NOMO-1 (cell line): ENCODE data around the gene MAP2K7.
"Not testable (repeated sequence)": the region's sequence is repeated elsewhere in the genome, so short reads cannot be mapped to it uniquely, and the experiment has no call there.

Experiments used
- DNase-seq, 2 experiments: peaks; one replicate each; lab custom pipeline; 2025; ENCODE audit not compliant: unreplicated experiment in 2 of 2; lab: John Stamatoyannopoulos, UW

The MAP2K7 gene

DNA sequence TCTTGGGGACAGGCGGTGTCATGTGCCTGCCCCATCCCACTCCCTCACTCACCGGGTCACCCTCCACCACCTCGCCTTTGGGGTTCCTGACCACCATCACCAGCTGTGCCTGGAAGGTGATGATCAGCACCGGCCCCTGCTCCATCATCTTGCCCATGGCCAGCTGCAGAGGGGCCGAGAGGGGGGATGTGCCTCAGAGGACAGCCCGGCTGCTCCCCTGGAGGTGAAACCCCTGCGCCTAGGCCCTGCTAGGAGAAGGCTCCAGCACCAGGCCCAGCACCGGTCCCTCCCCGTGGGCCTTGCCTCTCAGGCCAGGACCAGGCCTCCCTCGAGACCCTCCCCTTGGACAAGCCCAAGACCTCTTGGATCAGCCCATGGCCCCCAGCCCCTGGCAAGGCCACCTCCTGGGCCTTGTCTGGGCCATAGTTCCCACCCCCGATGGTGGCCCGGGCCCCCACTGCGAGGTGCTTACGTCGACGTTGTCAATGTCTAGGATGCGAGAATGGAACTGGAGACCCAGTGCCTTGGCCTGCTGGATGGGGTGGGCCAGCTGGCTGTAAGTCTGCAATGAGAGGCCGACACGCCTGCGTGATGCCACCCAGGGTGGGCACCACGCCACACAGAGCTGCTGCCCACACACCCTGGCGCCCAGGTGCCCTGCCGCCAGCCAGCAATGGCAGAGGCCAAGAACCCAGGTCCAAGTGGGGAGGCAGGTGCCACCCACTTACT is 24.1 kb downstream of the MAP2K7 start:
- DNase-seq: no peak

DNA sequence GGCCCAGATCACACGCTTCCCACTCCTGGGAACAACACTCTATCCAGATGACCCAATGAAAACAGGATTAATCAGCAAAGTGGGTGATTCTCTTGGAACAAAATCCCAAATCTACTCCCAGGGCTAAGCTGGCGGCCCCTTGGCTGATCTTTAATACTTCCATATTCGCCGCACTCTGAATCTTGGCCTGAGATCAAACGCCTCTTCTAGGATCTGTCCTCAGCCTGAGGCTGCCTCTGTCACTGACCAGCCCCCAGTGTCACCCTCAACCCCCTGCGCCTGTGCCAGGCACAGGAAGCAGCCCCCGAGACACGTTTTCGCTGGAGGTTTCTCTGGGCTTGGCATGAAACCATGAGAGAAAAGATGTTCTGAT is 24.6 kb downstream of the MAP2K7 start:
- DNase-seq: no peak

DNA sequence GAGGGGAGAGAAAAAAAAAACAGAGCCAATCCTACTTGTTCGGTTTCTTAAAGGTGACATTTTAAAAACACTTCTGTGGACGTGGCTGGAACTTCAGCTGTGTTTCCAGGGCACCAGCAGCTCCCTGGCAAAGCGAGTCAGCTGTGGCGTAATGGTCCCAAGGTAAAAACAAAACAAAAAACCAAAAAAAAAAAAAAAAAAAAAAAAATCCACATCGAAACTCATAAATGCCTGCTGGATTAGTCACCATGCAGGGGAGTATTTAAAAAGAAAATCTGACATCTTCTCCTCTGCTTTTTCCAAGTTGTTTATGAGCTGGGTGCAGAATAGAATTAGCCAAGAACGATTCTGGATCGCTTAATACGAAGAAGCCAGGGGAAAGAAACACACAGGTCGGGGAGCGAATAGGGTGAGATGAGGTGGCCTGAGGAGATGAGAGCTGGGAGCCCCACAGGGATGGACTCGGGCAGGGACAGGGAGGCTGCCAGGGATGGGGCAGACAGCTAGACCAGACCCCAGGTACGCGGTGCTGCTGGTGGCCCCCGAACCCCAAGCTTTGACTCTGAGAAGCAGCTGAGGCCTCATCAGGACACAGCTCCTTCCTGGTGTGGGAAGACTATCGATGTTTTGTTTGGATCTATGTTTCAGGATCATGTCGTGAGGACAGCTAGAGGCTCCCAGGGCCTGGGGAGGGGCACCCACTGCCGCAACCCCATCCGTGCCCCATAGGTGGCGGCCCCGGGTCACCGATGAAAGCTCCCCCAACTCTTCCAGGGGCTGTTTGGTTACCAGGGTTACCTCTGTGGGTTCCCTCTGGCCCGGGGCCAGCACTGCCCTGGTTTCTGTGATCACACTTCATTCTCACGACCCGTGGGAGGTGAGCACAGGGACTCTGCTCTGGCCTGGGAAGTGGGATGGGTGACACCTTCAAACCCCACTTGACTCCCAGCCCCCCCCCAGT is 25.3 kb downstream of the MAP2K7 start:
- DNase-seq: peak in 1 of 2 experiments; percentile 23

DNA sequence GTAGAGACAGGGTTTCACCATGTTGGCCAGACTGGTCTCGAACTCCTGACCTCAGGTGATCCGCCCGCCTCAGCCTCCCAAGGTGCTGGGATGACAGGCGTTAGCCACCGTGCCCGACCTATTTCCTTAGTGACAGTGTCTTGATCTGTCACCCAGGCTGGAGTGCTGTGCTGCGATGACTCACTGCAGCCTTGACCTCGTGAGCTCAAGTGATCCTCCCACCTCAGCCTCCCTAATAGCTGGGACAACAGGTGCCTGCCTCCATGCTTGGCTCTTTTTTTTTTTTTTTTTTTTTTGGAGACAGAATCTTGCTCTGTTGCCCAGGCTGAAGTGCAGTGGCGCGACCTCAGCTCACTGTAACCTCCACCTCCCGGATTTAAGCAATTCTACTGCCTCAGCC is 26.4 kb downstream of the MAP2K7 start:
- not testable (repeated sequence) for DNase-seq

DNA sequence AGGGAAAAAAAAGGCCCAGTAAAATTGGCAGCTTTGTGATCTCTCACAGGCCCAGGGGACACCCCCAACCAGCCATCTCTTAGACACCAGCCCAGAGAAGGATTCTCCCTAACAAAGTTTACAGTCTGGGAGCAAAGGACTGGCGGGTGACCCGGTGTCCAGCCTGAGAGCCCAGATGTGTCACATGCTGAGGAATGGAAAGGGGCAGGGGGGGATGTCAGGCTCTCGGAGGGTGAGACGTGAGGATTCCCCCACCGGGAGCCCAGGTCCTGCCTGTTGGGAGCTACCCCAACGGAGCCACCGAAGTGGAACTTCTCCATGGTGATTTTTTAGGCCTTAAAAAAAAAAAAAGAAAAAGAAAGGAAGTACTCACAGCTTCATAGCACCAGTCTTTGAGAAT is 27.1 kb downstream of the MAP2K7 start:
- DNase-seq: no peak

DNA sequence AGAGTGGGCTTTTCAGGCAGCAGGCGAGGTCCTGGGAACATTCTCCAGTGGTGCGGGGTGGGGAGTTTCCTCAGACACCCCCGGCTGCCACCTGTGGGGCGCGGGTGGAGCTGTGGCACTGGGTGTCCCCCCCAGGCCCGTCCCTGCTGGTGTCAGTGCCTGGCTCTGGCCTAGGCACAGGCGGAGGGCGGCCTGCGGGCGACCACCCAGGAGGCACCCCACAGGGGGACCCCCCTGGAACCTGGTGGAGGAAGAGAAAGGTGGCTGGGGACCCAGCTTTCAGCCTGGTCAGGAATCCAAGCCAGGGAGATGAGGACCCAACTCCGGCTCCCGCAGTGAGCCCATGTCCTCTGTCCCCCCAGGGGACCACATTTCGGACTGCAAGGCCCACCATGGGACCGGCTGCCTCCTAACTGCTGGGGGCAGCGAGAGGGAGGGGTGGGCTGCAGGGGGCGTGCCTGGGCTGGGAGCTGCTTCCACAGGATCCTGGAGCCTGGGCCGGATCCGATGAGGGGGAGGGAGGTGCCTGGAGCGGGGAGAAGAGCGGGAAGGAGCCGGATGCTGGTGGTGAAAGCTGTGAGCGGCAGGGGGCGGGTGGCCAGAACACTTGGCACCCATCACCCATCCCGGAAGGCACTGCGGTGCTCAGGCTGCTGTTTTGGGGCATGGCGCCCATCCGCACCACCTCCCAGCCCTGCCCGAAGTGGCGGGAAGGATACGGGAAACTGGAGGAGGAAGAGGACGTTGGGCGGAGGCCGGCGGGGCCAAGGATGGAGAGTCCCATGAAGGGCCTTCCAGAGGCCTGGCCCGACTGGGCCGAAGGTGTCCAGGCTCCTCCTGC is 27.8 kb downstream of the MAP2K7 start:
- no peak for DNase-seq

DNA sequence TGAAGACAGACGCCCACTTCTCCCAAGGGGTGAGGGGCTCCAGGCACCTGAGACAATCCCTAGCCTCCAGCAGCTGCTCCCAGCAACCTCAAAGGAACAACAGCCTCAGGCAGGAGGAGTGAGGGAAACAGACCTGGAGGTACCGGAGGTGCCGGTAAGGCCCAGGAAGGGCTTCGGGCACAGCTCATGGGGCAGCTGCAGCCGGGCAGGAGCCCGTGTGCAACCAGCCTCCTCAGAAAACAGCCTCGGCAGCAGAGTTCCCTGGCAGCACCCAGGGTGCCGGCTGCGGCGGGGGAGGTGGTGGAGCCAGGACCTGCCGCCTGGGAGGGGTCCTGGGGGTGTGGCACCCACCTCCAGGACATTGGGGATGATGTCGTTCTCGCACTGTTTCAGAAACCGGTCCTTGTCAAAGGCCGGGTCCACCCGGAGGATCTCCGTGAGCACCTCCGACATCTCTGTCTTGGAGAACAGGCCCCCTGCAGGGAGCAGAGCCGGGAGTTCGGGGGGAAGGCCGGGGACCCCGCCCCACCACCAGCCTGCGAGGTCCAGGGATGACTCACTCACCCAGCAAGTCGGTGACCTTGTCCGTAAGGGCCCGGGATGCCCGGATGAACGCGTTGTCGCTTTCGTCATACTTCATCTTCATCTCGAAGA is 28.7 kb downstream of the MAP2K7 start:
- DNase-seq: no peak

DNA sequence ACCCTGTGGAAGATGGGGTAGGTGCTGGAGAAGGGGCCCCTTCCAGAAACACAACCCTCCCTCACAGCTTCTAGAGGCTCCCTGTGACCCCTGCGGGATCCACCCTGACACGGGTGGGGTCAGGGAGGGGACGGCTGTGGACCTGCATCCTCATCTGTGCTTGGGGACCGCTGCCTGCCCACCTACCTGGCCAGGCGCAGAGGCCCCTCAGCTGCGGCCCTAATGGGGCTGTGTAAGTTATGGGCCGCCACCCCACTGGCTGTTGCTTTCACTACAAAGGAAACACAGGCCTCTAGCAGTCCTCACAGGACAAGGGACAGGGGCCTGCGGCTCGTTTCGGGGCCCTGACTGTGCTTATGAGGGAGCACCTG is 29.2 kb downstream of the MAP2K7 start:
- DNase-seq: no peak

DNA sequence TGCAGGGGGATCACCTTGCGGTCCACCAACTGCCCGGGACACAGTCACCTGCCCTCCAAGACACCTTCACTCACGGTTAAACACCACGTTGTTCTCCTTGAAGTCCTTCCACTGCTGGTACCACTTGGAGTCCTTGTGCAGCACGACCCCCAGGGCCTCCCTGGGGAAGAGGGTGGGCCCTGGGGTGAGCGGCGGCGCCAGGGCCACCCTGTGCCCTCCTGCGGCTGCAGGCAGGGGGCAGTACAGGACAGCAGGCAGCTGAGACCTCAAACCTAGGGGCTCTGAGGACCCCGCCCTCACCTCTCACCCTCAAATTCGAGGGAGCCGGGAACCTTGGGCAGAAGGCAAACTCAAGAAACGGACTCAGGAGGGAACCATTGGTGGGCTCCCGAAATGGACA is 29.7 kb downstream of the MAP2K7 start:
- DNase-seq: no peak

DNA sequence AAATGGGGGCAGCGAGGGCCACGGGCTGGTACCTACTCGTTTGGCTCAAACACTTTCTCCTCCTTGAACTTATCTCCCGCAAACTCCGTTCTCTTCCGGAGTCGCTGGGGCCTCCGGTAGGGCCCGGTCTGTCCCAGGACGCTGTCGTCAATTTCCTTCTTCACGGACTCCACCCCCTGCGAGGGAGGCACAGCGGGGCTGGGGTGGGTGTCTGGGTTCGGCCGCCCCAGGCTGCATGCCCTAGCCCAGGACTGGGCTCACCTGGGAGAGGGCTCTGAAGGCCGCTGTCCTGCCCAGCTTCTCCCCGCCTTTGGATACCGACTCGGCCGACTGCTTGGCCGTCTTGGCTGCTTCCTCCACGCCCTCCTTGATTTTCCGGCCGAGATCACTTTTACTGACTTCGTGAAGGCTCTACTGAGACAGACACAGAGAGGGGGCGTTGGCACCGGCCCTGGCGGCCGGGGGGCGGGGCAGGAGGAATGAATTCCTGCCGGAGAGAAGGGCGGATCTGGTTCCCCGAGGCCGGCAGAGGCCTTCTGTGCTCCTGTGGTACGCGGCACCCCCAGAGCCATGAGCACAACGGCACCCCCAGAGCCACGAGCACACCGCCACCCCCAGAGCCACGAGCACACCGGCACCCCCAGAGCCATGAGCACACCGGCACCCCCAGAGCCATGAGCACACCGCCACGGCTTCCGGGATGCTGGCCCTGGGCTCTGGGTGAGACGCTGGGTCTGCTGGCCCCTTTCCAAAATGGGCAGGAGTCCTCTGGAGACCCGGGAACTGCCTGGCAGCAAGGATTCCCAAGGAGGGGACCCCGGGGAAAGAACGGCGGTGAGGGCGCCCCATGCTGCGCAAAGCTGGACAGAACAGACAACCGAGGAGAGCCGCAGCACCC is 30.4 kb downstream of the MAP2K7 start:
- DNase-seq: no peak

DNA sequence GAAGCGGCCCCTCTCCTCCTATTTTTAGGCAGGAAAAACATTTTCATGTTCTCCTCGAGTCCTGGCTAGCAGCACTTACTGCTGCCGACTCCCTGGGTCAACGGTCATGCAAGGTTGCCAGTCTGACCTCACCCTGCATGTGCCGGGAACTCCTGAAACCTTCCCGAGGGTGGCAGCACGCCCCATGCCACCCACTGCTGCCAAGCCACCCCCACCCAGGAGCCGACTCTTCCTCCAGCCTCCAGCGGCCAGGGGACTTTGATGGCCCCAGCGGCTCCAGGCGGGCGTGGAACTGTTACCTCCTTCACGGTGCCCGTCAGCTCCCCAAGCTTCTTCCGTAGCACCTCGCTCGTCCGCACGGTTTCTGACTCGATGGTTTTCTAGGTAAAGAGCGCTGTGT is 31.1 kb downstream of the MAP2K7 start:
- no peak for DNase-seq

DNA sequence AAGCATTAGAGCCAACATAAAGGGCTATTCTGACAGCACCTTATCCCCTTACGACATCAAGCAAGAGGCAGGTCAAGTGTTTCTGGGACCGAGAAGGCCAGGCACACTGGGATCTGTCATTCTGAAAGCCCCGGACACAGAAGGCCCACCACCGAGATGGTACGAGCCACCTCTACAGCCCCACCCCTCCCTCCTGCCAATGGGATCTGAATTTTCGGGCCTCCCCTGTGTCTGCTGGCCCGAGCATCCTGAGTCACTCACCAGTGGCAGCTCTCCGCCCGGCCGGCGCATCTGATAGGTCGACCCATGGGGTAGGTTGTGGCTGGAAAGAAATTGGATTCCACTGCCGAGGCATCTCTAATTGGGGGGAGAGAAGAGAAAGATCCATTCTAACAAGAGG is 37.2 kb downstream of the MAP2K7 start:
- DNase-seq: no peak

DNA sequence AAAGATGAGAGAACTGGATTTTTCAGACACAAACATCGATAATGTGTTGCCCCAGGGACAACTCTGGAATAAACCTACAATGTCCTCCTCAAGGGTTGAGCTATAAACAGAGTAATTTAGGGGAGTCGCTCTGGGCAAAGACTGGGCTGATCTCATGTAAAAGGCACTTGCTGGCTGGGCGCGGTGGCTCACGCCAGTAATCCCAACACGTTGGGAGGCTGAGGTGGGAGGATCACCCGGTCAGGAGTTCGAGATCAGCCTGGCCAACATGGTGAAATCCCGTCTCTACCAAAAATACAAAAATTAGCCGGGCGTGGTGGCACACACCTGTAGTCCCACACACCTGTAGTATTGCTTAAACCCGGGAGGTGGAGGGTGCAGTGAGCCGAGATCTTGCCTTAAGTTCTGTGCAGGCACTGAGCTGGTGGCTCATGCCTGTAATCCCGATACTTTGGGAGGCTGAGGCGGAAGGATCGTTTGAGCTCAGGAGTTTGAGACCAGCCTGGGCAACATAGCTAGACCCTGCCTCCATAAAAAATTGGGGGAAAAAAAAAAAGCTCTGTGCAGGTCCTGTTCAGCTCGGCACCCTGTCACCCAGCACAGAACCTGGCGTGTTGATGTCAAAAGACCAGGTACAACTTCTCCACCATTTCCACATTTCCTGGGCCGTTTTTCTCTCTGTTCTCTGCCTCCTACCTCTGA is 38.4 kb downstream of the MAP2K7 start:
- no peak for DNase-seq

DNA sequence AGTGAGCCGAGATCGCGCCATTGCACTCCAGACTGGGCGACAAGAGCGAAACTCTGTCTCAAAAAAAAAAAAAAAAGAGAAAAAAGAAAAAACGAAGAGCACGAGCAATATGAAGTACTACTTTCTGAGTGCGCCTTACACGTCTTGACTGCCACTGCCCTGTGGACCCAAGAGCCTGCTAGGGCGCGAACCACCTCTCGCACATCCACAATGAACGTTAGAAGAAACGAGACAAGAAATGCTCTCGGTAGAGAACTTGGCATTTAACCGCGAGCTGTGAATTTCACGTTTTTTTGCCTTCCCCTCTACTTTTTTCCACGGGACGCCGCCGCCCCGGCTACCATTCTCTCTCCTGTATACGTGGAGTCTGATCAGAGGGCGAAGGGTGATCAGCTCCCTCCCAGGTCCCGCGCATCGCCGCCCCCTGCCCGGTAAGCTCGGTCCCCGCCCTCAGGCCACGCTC is 39.3 kb downstream of the MAP2K7 start:
- DNase-seq: peak in 1 of 2 experiments; percentile 38

DNA sequence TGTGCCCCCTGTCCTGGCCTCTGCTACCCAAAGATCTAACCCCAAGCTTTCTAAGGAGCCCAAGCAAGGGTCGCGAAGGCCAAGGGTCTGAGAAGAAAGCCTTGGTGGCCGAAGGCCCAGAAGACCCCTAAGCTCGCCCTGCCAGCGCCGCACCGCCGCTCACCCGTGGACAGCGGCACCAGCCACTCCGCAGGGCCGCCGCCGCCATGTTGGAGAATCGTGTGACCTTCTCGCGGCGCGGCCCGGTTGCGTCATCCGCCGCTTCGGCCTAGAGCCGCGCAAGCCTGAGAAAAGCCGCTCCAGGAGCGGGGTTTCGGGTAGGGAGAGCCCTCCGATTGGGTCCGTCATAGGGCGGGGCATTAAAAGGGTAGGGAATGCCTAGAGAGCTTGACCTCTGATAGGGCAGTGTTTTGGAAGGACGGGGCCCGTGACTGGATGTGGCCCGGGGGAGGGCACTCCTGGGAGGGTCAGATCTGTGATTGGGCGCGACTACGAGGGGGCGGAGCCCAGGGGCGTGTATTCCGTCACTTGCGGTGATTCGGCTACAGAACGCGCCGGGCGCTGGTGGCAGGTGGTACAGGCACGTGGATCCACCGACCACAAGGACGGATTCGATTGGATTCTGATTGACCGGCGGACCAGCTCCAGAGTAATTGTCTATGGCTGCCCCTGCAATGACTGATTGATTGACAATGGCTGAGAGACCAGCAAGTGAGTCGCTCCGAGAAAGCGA is 39.9 kb downstream of the MAP2K7 start, which contains the start of gene TIMM44:
TIMM44 (minus strand) TSS at position 223 of the 733 bp plus-strand sequence; CDS start at position 208, 15 bp downstream.
- DNase-seq: peak; percentile 99

DNA sequence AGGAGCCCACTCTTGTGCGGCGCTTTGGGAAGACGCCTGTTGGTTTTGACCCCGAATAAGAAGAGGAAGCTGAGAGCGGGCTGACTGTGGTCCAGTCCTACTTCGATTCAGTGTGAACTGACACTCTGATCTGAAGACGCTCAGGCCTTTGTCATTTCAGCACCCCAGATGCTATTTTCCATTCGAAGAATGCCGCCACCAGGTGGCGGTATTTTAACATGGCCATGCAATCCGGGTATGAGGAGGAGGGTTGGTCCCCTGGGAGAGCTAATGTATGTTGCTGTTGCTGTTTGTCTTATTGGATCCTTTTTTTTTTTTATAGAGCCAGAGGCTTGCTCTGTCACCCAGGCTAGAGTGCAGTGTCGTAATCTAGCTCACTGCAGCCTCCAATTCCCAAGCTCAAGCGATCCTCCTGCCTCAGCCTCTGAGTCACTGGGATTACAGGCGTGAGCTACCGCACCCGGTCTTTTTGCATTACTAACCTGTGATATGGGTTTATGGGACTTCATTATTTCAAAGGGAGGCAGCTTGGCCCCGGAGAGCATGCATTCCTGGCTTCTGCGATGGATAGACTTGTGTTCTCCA is 40.6 kb downstream of the MAP2K7 start:
- peak; percentile 79 to 82 for DNase-seq

DNA sequence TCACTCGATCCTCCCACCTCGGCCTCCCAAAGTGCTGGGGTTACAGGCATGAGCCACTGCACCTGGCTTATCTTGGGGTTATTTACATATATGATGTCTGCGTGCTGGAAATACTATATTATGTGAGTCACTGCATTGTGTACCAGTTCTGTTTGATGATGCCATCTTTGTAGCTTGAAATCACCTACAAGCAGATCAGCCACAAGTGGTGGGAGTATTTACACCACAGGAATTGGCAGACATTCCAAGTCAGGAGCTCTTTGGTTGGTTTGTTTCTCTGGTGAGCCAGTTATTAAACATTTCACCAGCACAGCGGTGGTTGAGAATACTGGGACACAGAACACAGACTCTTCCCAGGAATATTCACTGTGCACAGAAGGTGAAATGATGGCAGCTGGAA is 44.3 kb downstream of the MAP2K7 start:
- DNase-seq: no peak

DNA sequence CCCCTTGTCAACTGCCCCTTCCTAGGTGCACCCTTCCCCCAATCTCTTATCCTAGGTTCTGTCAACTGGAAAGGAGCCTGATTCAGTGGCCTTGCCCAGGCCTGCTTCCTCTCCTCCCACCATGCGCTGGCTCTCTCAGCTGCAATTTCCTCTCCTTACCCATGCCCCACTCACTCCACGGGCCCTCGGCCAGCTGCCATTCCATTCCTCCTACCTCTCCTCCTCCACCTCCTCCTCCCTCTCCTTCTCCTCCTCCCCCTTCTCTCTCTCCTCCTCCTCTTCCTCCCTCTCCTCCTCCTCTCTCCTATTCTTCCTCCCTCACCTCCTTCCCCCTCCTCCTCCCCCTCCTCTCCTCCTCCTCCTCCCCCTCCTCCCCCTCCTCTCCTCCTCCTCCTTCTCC is 49.4 kb downstream of the MAP2K7 start:
- no peak for DNase-seq
